Measurements from ENCODE around the gene IL16. TPM values are rescaled to one million over a fixed set of nuclear protein-coding genes. Genes with fewer than 3 reads are reported as not detected.

Gene IL16
- total RNA-seq, 4 donors from 2014 or later = 13.5 to 34.9 (median 19.8) TPM

GRCh38 chr15:81171286-81171685, 25.4 kb upstream of the IL16 start:
- Histone ChIP-seq H3K36me3 (no peaks in the 10 kb centered on the region), H3K4me1 (peaks cover 7 to 25% (median 12%) of the 10 kb centered on the region in 4 donors), H3K9me3 (no peaks in the 10 kb centered on the region), H3K27ac (replicated peaks in 1 of 4) (no peak overlapping the region), H3K27me3 (no peaks in the 10 kb centered on the region), H3K4me3 (no peak overlapping the region)
- intact Hi-C loops (cut with DNase I) = no loop called here
- TF ChIP-seq CTCF (IDR thresholded peaks at IDR 0.05) (no peak), POLR2A (IDR thresholded peaks at IDR 0.05; ENCODE audit: low read depth) (no peak)
- no peak for DNase-seq (ENCODE audit: extremely low spot score)

GRCh38 chr15:81174125-81174791, 22.4 kb upstream of the IL16 start:
- WGBS = 55% methylated on average over 2 of the region's 2 CpGs
- no peak for TF ChIP-seq POLR2A (IDR thresholded peaks at IDR 0.05; ENCODE audit: low read depth)
- TF ChIP-seq POLR2AphosphoS5 (IDR thresholded peaks at IDR 0.05) = no peak
- no peak for TF ChIP-seq CTCF (IDR thresholded peaks at IDR 0.05)
- no peak for TF ChIP-seq EP300 (IDR thresholded peaks at IDR 0.05)
- Histone ChIP-seq H3K4me3 (no peak overlapping the region), H3K36me3 (no peaks in the 10 kb centered on the region), H3K9me3 (no peaks in the 10 kb centered on the region), H3K27ac (replicated peaks in 1 of 4) (no peak overlapping the region), H3K27me3 (peaks cover 0 to 2% (median 0%) of the 10 kb centered on the region in 4 donors), H3K4me1 (peaks cover 4 to 19% (median 11%) of the 10 kb centered on the region in 4 donors)
- intact Hi-C loops (cut with DNase I) = no loop called here
- no peak for DNase-seq (ENCODE audit: extremely low spot score)

- intact Hi-C loops (cut with DNase I) = no loop called here
These were observed 21.8 kb upstream of the IL16 start for GRCh38 chr15:81174792-81175327.

GRCh38 chr15:81175496-81175895, 21.2 kb upstream of the IL16 start:
- intact Hi-C loops (cut with DNase I) = no loop called here
- H3K27ac ChIP-seq (replicated peaks in 1 of 4) = no peak overlapping the region
- TF ChIP-seq CTCF (IDR thresholded peaks at IDR 0.05) (no peak), POLR2AphosphoS5 (IDR thresholded peaks at IDR 0.05) (no peak), POLR2A (IDR thresholded peaks at IDR 0.05; ENCODE audit: low read depth) (no peak), EP300 (IDR thresholded peaks at IDR 0.05) (no peak)
- H3K4me1 ChIP-seq = peaks cover 4 to 19% (median 11%) of the 10 kb centered on the region in 4 donors
- peaks cover 0 to 11% (median 0%) of the 10 kb centered on the region in 4 donors for H3K27me3 ChIP-seq
- H3K4me3 ChIP-seq = no peak overlapping the region
- WGBS = 90% methylated on average over 1 of the region's 1 CpG
- no peaks in the 10 kb centered on the region for H3K9me3 ChIP-seq
- H3K36me3 ChIP-seq = no peaks in the 10 kb centered on the region
- DNase-seq (ENCODE audit: extremely low spot score) = no peak

More at GRCh38 chr15:81174792-81175327, 21.8 kb upstream of the IL16 start:
- Histone ChIP-seq H3K36me3 (no peaks in the 10 kb centered on the region), H3K4me1 (peaks cover 4 to 19% (median 11%) of the 10 kb centered on the region in 4 donors), H3K27me3 (peaks cover 0 to 8% (median 0%) of the 10 kb centered on the region in 4 donors), H3K9me3 (no peaks in the 10 kb centered on the region), H3K4me3 (no peak overlapping the region), H3K27ac (replicated peaks in 1 of 4) (no peak overlapping the region)
- 76% methylated on average over 1 of the region's 1 CpG for WGBS
- TF ChIP-seq POLR2A (IDR thresholded peaks at IDR 0.05; ENCODE audit: low read depth) (no peak), POLR2AphosphoS5 (IDR thresholded peaks at IDR 0.05) (no peak), CTCF (IDR thresholded peaks at IDR 0.05) (no peak), EP300 (IDR thresholded peaks at IDR 0.05) (no peak)
- DNase-seq (ENCODE audit: extremely low spot score) = no peak
